Brain microvascular endothelial cell (primary cell): ENCODE measurements around the gene IL31RA.
"Not testable (repeated sequence)": the region's sequence is repeated elsewhere in the genome, so short reads cannot be mapped to it uniquely, and the experiment has no call there.

Experiments
- DNase-seq: peaks from one replicate; pipeline ENCODE4 v3.0.0-alpha.2; 2020
- H3K27ac ChIP-seq: fragments of 250-450 bp; sonication (Bioruptor Pico); 2 replicates; pipeline ENCODE4 v1.5.1; 2020; ENCODE audit warnings: mild to moderate bottlenecking, moderate library complexity
- H3K27me3 ChIP-seq: fragments of 250-450 bp; sonication (Bioruptor Pico); replicated peaks from 2 replicates; pipeline ENCODE4 v1.5.1; 2020; ENCODE audit warnings: mild to moderate bottlenecking
- H3K36me3 ChIP-seq: fragments of 250-450 bp; sonication (Bioruptor Pico); replicated peaks from 2 replicates; pipeline ENCODE4 v1.5.1; 2020; ENCODE audit warnings: mild to moderate bottlenecking
- H3K4me3 ChIP-seq: 2 replicates; pipeline ENCODE4 v1.5.1; 2011; ENCODE audit warnings: low read depth, mild to moderate bottlenecking, control low read depth, low read length, moderate library complexity
- in situ Hi-C: cut with HindIII; loops from 2 replicates; pipeline ENCODE4 v1.10.0; 2017; ENCODE audit warnings: low sequenced_read_pairs, low pct_ligation_motif_present
- TF ChIP-seq, protein P1 (sequence below): IDR thresholded peaks from 2 replicates; pipeline ENCODE4 v1.5.1; 2011; ENCODE audit warnings: low read depth, mild to moderate bottlenecking, moderate library complexity, low read length, control low read depth, inconsistent platforms; ENCODE audit errors: missing control alignments

The IL31RA gene

DNA sequence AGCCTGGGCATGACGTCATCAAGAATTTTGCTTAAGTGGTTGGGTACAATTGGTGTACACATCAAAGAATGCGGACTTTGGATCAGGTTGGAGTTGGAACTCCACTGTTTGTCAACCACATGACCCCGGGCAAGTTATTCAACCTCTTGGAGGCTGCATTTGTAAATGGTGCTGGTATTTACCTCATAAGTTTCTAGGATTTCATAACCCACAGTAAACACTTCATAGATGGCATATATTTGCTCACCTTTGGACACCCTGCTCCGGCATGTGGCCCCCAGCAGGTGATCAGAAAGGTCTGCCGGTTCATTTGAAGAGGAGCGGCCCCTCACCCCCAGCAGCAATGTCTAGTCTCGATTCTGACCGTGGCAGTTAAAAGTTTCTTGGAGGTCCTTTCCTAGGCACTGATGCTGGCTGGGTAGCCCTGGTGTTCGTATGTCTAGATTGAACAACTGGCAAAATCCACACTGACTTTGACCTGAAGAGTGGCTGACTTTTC is 83.0 kb downstream of the IL31RA start:
- no peak overlapping the region for H3K27ac ChIP-seq
- no peak for DNase-seq
- TF ChIP-seq, protein P1, sequence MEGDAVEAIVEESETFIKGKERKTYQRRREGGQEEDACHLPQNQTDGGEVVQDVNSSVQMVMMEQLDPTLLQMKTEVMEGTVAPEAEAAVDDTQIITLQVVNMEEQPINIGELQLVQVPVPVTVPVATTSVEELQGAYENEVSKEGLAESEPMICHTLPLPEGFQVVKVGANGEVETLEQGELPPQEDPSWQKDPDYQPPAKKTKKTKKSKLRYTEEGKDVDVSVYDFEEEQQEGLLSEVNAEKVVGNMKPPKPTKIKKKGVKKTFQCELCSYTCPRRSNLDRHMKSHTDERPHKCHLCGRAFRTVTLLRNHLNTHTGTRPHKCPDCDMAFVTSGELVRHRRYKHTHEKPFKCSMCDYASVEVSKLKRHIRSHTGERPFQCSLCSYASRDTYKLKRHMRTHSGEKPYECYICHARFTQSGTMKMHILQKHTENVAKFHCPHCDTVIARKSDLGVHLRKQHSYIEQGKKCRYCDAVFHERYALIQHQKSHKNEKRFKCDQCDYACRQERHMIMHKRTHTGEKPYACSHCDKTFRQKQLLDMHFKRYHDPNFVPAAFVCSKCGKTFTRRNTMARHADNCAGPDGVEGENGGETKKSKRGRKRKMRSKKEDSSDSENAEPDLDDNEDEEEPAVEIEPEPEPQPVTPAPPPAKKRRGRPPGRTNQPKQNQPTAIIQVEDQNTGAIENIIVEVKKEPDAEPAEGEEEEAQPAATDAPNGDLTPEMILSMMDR: no peak
- no peak overlapping the region for H3K4me3 ChIP-seq
- in situ Hi-C loops: no loop called here
- peaks cover 14% of the 10 kb centered on the region for H3K36me3 ChIP-seq
- no peaks in the 10 kb centered on the region for H3K27me3 ChIP-seq

DNA sequence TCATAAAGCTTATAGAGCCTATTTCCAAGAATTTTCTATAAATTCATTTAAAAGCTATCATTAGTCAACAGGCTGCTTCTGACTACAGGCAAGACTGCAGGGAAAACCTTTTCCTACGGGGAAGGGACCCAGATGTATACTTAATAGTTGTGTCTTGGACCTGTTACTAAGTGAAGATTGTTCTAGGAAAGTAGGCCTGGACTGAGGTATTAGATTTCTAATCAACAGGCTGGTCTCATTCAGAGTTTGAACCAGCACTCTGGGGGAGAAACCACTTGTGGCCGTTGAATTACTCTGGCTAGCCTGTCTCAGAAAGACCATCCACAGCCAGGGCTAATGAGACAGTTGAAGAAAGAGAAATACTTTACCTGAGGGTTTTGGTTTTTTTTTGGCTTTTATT is 83.6 kb downstream of the IL31RA start:
- TF ChIP-seq, protein P1: no peak

DNA sequence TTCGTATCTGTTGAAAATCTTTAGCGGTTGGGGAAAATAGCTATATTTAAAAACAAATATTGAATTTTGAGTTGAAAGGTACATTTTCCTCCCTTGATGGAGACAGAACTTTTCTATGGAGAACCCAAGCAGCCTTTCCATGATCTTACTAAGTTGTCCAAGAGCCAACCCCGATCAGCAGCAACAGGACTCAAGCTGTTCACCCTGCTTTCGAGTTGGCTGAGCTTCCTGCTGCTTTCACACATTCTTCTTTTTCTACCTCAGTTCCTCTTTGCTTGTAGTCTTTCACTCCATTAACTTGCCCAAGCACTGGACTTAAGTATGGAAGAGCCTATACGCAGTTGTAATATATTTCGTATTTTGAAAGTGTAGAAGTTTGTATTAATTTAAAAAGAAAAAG is 84.2 kb downstream of the IL31RA start:
- in situ Hi-C loops: no loop called here
- no peak overlapping the region for H3K4me3 ChIP-seq
- DNase-seq: no peak
- TF ChIP-seq, protein P1: no peak
- no peak overlapping the region for H3K27ac ChIP-seq
- H3K36me3 ChIP-seq: peaks cover 21% of the 10 kb centered on the region
- H3K27me3 ChIP-seq: no peaks in the 10 kb centered on the region

More for the DNA sequence above, 83.6 kb downstream of the IL31RA start:
- no peaks in the 10 kb centered on the region for H3K27me3 ChIP-seq
- in situ Hi-C loops: no loop called here
- no peak overlapping the region for H3K27ac ChIP-seq
- peaks cover 17% of the 10 kb centered on the region for H3K36me3 ChIP-seq
- H3K4me3 ChIP-seq: no peak overlapping the region
- DNase-seq: no peak

DNA sequence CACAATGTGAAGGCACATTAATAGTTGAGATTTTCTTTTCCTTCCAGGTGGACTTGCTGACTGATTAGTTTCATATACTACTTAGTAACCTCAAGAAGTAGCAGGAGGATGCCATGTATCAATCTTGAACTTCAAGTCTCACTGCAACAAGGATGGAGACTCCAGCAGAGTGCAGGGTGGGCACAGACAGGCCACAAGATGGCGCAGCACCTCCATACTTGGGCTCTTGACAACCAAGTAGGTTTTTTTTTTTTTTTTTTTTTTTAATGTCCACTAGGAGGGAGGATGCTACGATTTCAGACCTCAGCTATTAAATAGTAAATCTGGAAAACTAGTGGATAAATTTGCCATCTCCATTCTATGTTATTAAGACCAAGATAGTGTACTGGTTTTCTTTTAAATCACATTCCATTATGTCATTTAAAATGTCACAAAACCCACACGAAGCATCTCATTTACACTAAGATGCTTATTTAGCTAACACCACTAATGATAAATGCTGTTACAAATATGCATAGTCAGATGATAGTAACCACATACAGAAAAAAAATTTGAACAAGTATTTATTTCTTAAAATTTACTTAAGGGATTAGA is 85.0 kb downstream of the IL31RA start:
- DNase-seq: peak; percentile 77
- in situ Hi-C loops: no loop called here
- no peak overlapping the region for H3K27ac ChIP-seq
- TF ChIP-seq, protein P1: peak; percentile 97
- H3K36me3 ChIP-seq: peaks cover 27% of the 10 kb centered on the region
- H3K4me3 ChIP-seq: no peak overlapping the region
- H3K27me3 ChIP-seq: no peaks in the 10 kb centered on the region

DNA sequence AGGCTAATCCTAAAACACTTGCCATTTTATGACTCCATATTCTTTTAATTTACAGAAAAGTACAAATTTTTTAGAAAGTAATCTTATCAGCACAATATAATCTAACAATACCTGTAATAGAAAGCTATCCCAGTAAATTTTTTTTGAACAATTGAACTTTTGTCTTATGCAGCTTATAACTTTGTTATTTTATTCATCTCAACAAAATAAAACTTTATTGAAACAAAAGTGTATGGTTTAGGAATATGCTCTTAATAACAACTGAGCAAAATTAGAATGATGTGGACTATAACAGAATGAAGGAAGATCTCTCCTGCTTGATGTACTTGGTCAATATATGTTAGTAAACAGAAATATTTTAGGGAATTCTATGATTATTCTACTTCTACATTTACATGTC is 86.4 kb downstream of the IL31RA start:
- DNase-seq, in situ Hi-C loops, H3K27me3 ChIP-seq, H3K27ac ChIP-seq, H3K4me3 ChIP-seq: not testable (repeated sequence)
- H3K36me3 ChIP-seq: peaks cover 40% of the 10 kb centered on the region

DNA sequence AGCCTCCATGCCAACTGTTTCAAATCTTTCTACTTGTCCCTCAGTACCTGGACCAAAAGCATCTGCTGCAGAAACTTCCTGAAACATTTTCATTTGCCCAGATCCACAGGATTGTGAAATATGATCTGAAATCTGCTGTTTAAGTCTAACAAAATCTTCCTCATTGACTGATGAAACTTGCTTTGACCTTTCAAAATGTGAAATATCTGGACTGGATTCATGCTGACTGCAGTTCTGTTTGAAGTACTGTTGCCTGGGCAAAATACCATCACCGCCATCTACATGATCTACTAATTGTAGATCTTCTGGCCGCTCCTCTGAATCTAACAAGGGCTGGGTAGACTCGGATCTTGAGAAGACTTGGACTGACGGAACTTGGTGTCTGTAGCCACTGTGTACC is 90.0 kb downstream of the IL31RA start:
- peaks cover 45% of the 10 kb centered on the region for H3K36me3 ChIP-seq
- in situ Hi-C loops, H3K27ac ChIP-seq, H3K4me3 ChIP-seq, DNase-seq, H3K27me3 ChIP-seq: not testable (repeated sequence)

DNA sequence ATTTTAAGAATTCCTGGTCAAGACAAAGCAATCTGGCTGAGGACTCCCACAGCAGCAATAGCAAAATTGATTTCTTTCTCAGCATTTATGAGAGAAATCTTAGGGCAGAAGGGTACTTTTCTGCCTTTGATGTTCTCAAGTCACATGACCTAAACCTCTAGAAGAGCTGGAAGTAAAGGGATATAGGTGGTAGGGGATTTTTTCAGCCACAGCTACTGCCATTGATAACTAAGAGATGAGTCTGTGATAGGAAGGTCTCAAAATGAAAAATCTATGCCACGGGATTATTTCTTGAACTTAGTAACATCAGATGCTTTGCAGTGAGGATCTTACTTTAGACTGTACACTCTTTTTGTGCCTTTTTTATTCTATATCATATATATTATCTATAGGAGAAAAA is 108.1 kb downstream of the IL31RA start:
- DNase-seq: no peak
- Histone ChIP-seq H3K27me3 (no peaks in the 10 kb centered on the region), H3K27ac (no peak overlapping the region), H3K4me3 (no peak overlapping the region), H3K36me3 (peaks cover 71% of the 10 kb centered on the region)
- in situ Hi-C loops: no loop called here
- TF ChIP-seq, protein P1: no peak
